ENCODE data around the gene CTNNA3.

Gene CTNNA3

DNA sequence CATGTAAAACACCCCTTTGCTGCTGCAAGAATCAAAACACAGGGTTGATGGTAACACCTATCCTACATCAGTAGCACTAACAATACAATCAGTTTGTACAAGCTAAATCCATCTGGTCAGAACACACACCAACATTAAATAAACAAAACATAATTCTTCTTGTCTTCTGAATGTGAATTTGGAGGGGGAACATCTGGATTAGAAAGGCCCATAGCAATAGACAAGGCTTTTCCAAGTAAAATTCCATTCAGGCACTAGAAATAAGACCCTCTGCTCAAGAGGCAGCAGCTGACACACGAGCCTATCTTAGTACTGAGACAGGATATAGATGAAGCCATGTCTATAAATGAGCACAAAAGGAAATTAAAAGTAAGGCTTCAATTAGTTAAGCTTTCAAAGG is 1610.1 kb downstream of the CTNNA3 start:
- in situ Hi-C loops (cut with MboI; ENCODE audit: low sequenced_read_pairs): no loop called here

GRCh38 chr10:66071907-66072306 is 1624.1 kb downstream of the CTNNA3 start:
- in situ Hi-C loops (cut with MboI; ENCODE audit: low sequenced_read_pairs): no loop called here

DNA sequence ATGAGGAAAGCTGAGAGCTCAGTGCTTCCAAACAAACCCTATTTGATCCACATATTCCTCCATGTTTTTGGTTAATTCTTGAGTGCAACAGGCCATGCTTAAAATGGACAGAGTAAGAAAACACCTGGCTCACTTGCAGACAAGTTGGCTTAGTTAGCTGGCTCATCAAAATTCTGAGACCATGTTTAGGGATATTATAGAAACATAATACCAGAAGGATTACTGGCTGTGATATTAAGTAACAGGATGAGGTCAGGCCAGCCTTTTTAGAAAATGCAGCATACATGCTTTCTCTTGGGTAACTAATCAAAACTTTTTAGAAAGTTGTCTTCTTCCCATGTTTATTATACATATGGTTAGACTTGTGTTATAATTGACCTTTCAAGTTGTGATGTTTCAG is 1637.4 kb downstream of the CTNNA3 start:
- in situ Hi-C loops (cut with MboI; ENCODE audit: low sequenced_read_pairs): no loop called here

- in situ Hi-C loops (cut with MboI; ENCODE audit: low sequenced_read_pairs): no loop called here
Observed at GRCh38 chr10:66049335-66049734, 1646.7 kb downstream of the CTNNA3 start.

- in situ Hi-C loops (cut with MboI; ENCODE audit: low sequenced_read_pairs): no loop called here
Observed at GRCh38 chr10:66045859-66046258, 1650.1 kb downstream of the CTNNA3 start.

DNA sequence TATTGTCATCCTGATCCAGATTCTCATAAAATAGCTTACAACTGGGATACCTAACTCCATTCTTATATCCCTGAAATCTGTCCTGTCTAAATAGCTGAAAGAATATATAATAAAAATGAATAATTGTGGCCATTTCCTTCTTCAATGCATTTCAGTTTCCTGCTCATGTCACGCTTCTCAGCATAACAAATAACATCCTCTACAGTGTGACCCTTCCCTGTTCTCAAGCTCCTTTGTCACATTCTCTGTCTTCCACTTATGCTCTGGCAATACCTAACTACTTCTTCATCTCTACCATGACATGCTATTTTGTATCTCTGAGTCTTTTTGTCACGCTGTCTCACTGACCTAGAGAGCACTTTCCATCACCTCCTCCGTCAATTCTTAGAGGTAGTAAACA is 1654.2 kb downstream of the CTNNA3 start:
- in situ Hi-C loops (cut with MboI; ENCODE audit: low sequenced_read_pairs): no loop called here

- in situ Hi-C loops (cut with MboI; ENCODE audit: low sequenced_read_pairs): no loop called here
Observed at GRCh38 chr10:66038623-66039022, 1657.4 kb downstream of the CTNNA3 start.

- in situ Hi-C loops (cut with MboI; ENCODE audit: low sequenced_read_pairs): no loop called here
Observed at GRCh38 chr10:66026321-66026720, 1669.7 kb downstream of the CTNNA3 start.

DNA sequence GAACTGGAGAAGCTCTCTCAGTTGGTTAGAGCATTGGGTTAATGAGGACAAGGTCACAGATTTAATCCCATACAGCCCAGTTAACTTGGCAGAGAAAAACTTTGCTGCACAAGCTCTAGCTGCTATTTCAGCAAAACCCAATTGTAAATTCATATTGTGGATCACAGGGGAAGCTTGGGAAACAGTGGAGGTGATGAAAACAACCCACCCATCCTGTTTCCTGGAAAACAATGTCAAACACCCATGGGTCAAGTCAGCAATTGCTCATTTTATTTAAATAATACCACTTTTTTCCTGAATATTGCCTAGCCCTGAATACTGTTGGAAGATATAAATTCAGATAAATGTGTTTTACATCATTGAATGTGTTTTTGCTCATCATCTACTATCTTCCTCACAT is 1670.8 kb downstream of the CTNNA3 start:
- in situ Hi-C loops (cut with MboI; ENCODE audit: low sequenced_read_pairs): no loop called here

DNA sequence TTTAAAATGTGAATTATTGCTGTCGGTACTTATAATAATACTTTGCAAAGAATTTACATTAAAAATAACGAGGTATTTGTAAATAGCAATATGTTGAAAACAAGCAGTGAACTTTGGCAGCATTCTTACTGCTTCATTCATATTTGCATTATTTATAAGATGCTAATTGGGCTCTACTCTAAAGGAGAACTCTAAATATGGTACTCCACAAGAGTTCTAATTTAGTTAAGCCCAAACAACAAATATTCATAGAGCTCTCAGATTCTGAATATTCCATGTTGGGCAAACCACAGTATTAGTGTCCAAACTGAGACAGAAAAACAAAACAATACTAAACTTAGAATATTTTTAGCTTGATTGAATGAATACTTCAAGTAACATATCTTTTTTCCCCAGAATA is 1674.6 kb downstream of the CTNNA3 start:
- in situ Hi-C loops (cut with MboI; ENCODE audit: low sequenced_read_pairs): no loop called here

- in situ Hi-C loops (cut with MboI; ENCODE audit: low sequenced_read_pairs): no loop called here
Observed at GRCh38 chr10:66008221-66008620, 1687.8 kb downstream of the CTNNA3 start.

DNA sequence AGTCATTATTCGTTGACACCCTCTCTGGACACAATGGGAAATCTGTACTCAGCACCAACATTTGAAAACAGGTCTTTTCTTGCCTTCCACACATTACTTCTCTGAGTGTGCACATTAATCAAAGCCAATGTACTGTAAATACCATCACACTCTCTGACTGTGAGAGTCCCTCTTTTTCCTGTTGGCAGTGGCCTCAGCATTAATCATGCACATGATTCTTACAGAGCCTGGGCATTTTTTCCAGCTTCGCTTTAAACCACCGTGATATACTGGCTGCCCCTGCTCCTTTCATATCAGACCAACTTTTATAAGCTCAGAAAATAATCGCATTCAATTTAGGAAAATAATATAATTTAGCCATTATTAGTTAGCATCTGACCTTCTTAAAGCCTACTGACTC is 1689.6 kb downstream of the CTNNA3 start:
- in situ Hi-C loops (cut with MboI; ENCODE audit: low sequenced_read_pairs): no loop called here

DNA sequence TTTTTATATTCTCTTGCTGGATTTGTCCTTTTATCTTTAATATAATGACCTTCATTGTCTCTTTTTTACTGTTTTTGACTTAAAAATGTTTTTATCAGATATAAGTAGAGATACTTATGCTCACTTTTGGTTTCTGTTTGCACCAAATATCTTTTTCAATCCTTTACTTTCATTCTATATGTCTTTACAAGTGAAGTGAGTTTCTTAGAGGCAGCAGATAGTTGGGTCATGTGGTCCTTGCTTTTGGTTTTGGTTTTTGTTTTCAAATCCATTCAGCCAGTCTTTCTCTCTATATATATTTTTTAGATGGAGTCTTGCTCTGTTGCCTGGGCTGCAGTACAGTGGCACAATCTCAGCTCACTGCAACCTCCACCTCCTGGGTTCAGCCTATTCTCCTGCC is 1702.5 kb downstream of the CTNNA3 start:
- in situ Hi-C loops (cut with MboI; ENCODE audit: low sequenced_read_pairs): no loop called here

- in situ Hi-C loops (cut with MboI; ENCODE audit: low sequenced_read_pairs): no loop called here
Observed at GRCh38 chr10:65968871-65969270, 1727.1 kb downstream of the CTNNA3 start.

DNA sequence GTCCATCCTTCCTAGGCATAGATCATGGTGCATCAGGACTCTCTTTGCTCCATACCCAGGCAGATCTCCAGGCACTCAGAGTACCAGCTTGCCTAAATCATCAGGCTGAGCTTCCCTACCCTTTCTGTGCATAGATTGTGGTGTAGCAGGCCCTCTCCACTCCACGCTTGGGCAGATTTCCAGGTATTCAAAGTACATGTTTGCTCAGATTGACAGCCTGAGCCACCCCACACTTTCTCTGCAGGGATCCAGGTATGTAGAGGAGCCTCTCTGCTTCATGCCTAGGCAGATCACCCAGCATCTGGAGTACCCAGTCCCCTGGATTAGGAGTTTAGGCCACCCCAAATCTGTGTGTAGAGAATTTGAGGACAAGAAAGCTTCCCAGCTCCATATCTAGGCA is 1727.6 kb downstream of the CTNNA3 start:
- in situ Hi-C loops (cut with MboI; ENCODE audit: low sequenced_read_pairs): no loop called here

- in situ Hi-C loops (cut with MboI; ENCODE audit: low sequenced_read_pairs): no loop called here
Observed at GRCh38 chr10:65964205-65964604, 1731.8 kb downstream of the CTNNA3 start.

GRCh38 chr10:65952086-65952485 is 1743.9 kb downstream of the CTNNA3 start:
- in situ Hi-C loops (cut with MboI; ENCODE audit: low sequenced_read_pairs): no loop called here

GRCh38 chr10:65950075-65950474 is 1745.9 kb downstream of the CTNNA3 start:
- in situ Hi-C loops (cut with MboI; ENCODE audit: low sequenced_read_pairs): no loop called here

GRCh38 chr10:65949526-65949925 is 1746.5 kb downstream of the CTNNA3 start:
- in situ Hi-C loops (cut with MboI; ENCODE audit: low sequenced_read_pairs): no loop called here

DNA sequence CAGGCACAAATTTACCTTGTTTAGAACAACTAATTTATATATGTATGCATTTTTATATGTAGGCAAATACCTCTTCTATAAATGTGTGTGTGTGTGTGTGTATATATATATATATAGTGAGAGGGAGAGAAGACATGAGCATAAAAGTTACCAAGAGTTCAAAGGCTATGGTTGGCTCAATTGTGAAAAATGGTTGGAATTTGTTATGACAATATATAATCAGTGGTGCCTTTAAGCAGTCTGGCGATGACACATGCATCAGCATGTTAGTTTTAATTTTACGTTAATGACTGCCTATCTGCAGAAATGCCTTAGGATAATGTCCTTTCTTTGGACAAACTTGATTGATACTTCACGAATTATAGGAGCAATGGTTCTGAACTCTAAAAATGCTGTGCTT is 1750.9 kb downstream of the CTNNA3 start:
- in situ Hi-C loops (cut with MboI; ENCODE audit: low sequenced_read_pairs): no loop called here

- in situ Hi-C loops (cut with MboI; ENCODE audit: low sequenced_read_pairs): no loop called here
Observed at GRCh38 chr10:65943451-65943850, 1752.5 kb downstream of the CTNNA3 start.

DNA sequence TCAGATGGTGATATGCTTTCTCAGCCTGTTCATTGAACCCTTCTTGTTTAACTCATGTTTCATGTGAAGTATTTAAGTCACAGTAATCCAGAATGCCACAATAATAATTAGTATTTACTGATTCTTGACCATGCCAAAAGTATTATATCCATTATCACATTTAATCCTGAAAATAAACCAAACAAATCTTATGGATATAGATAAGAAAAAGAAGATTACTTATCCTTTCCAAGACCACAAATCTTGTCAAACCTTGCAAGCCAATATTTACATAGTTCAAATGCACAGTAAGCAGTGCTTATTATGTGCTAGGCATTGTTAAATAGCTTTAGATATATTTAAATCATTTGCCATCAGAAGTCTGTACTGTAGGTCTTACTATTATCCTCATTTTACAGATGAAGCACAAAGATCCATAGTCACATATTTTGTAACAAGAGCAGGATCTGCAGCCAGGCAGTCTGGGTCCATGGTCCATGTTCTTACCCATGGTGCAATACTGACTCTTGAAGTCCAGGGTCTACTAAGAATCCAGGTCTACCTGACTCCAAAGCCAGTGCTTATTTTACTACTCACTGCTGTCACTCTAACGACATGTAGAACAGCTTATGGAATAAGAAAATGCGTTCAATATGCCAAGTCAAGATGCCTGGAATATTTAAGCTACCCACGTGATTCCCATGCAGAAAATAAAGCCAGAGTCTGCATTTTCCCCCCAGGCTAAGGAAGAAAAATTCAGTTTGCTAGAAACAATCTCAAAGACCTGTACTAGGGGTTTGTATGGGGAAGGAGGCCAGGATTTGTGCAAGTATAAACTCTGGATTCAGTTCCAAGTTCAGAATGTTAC is 1755.0 kb downstream of the CTNNA3 start:
- in situ Hi-C loops (cut with MboI; ENCODE audit: low sequenced_read_pairs): no loop called here

DNA sequence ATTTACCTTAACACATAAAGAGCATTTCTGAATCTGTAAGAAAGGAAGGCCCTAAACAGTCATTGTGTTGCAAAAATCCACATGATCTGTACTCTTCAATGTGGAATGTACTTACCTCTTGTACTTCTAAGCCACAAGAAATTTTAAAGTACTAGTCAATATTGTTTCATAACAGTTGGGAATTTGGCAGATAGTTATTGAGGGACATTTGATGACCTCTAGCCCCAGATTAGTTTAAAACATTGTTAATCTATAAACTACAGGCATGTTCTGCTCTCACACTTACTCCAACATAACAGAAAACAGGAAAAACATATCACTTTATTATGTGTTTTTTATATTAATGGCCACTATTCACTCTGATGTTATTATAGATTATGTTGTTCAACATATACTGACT is 1755.9 kb downstream of the CTNNA3 start:
- in situ Hi-C loops (cut with MboI; ENCODE audit: low sequenced_read_pairs): no loop called here
